Fibroblast of lung (primary cell): ENCODE measurements around the gene OFD1. TPM values are rescaled to one million over a fixed set of nuclear protein-coding genes. Genes with fewer than 3 reads are reported as not detected.

Experiments
- DNase-seq, 2 donors: peaks; one replicate each; pipeline versions ENCODE4 v3.0.0 to v3.0.0-alpha.2; 2010; ENCODE audit warnings: low read depth in 2 of 2
- H2AFZ ChIP-seq: 2 replicates; pipeline ENCODE4 v1.5.1; 2012; ENCODE audit warnings: low read length, control low read depth, inconsistent platforms
- H3K27ac ChIP-seq: 2 replicates; pipeline ENCODE4 v1.5.1; 2011; ENCODE audit warnings: low read length, control low read depth; ENCODE audit not compliant: insufficient read depth
- H3K27me3 ChIP-seq: 2 replicates; pipeline ENCODE4 v1.5.1; 2011; ENCODE audit warnings: mild to moderate bottlenecking, low read length; ENCODE audit not compliant: control insufficient read depth, insufficient read depth
- H3K36me3 ChIP-seq: 2 replicates; pipeline ENCODE4 v1.5.1; 2011; ENCODE audit warnings: low read length; ENCODE audit not compliant: control insufficient read depth, insufficient read depth
- H3K4me1 ChIP-seq: 2 replicates; pipeline ENCODE4 v1.5.1; 2011; ENCODE audit warnings: low read length; ENCODE audit not compliant: control insufficient read depth, insufficient read depth; ENCODE audit errors: extremely low read depth
- H3K4me2 ChIP-seq: 2 replicates; pipeline ENCODE4 v1.5.1; 2011; ENCODE audit warnings: low read length, control low read depth; ENCODE audit not compliant: insufficient read depth; ENCODE audit errors: extremely low read depth
- H3K4me3 ChIP-seq, 4 experiments: fragments of 200-600 bp in 1 of 4; sonication (generic) in 1 of 4; replicated peaks in 1 of 4; 2 replicates each; pipeline ENCODE4 v1.5.1; 2011 to 2016; ENCODE audit warnings: low read length in 4 of 4, low read depth in 3 of 4, mild to moderate bottlenecking in 3 of 4, control low read depth in 2 of 4, inconsistent platforms in 1 of 4, mixed read lengths in 1 of 4; ENCODE audit not compliant: insufficient read depth in 1 of 4; ENCODE audit errors: control extremely low read depth in 1 of 4
- H3K79me2 ChIP-seq: 2 replicates; pipeline ENCODE4 v1.5.1; 2012; ENCODE audit warnings: mild to moderate bottlenecking, low read length, inconsistent platforms; ENCODE audit not compliant: control insufficient read depth, insufficient read depth
- H3K9ac ChIP-seq: 2 replicates; pipeline ENCODE4 v1.5.1; 2011; ENCODE audit warnings: mild to moderate bottlenecking, low read length, control low read depth; ENCODE audit not compliant: insufficient read depth
- H3K9me3 ChIP-seq: 2 replicates; pipeline ENCODE4 v1.5.1; 2012; ENCODE audit warnings: low read depth, low read length; ENCODE audit not compliant: control insufficient read depth, insufficient read depth
- H4K20me1 ChIP-seq: 2 replicates; pipeline ENCODE4 v1.5.1; 2011; ENCODE audit warnings: low read length; ENCODE audit not compliant: control insufficient read depth, insufficient read depth; ENCODE audit errors: extremely low read depth
- CTCF ChIP-seq, 2 donors: IDR thresholded peaks in 1 of 2; conservative IDR thresholded peaks in 1 of 2; 1 replicate in 1 of 2; 2 replicates in 1 of 2; pipeline ENCODE4 v1.5.1; 2011 to 2012; ENCODE audit warnings: low read length in 2 of 2, control low read depth in 1 of 2, inconsistent platforms in 1 of 2, low read depth in 1 of 2, mild to moderate bottlenecking in 1 of 2
- EZH2 ChIP-seq: IDR thresholded peaks from 2 replicates; pipeline ENCODE4 v1.5.1; 2012; ENCODE audit warnings: low read length, control low read depth, mild to moderate bottlenecking; ENCODE audit errors: missing control alignments
- polyA plus RNA-seq, 2 donors: library from polyadenylated mRNA; depleted of rRNA in 1 of 2; stranded (reverse) in 1 of 2; unstranded in 1 of 2; fragments of >200 nt; gene quantifications; 2 replicates each; pipeline ENCODE4 v1.2.1, GENCODE V29; 2011 to 2012; ENCODE audit warnings: missing spikeins in 1 of 2
- total RNA-seq: library from RNA; depleted of rRNA; stranded (reverse); fragments of >200 nt; gene quantifications from 2 replicates; pipeline ENCODE4 v1.2.1, GENCODE V29; 2014

The OFD1 gene
- total and polyA plus RNA-seq, 2 donors (not counting 1 experiment from before 2014, with no cell fraction given), result 7.6 to 15.5 TPM

- no peaks in the 10 kb centered on the region for H3K79me2 ChIP-seq
- H2AFZ ChIP-seq, result no peak overlapping the region
- no peaks in the 10 kb centered on the region for H4K20me1 ChIP-seq
- DNase-seq, result no peak
- H3K27me3 ChIP-seq, result no peaks in the 10 kb centered on the region
- H3K9ac ChIP-seq, result no peak overlapping the region
- TF ChIP-seq EZH2 (no peak), CTCF (conservative IDR thresholded peaks at IDR 0.05 in 1 of 2, IDR thresholded peaks at IDR 0.05 in 1 of 2; ENCODE audit: low read depth in 1 of 2, low read length in 2 of 2) (no peak)
- H3K27ac ChIP-seq, result no peak overlapping the region
- H3K36me3 ChIP-seq, result no peaks in the 10 kb centered on the region
- H3K9me3 ChIP-seq, result no peaks in the 10 kb centered on the region
- H3K4me2 ChIP-seq, result no peak overlapping the region
- H3K4me1 ChIP-seq, result no peaks in the 10 kb centered on the region
- H3K4me3 ChIP-seq, result no peak overlapping the region
Measured at GRCh38 chrX:13793897-13794296, 59.3 kb downstream of the OFD1 start.

- Histone ChIP-seq H3K36me3 (no peaks in the 10 kb centered on the region), H3K4me3 (no peak overlapping the region), H4K20me1 (no peaks in the 10 kb centered on the region), H3K9ac (no peak overlapping the region), H3K27me3 (no peaks in the 10 kb centered on the region), H3K79me2 (no peaks in the 10 kb centered on the region), H3K4me1 (no peaks in the 10 kb centered on the region), H3K4me2 (no peak overlapping the region), H3K27ac (no peak overlapping the region), H3K9me3 (no peaks in the 10 kb centered on the region), H2AFZ (no peak overlapping the region)
- no peak for TF ChIP-seq CTCF (conservative IDR thresholded peaks at IDR 0.05 in 1 of 2, IDR thresholded peaks at IDR 0.05 in 1 of 2; ENCODE audit: low read depth in 1 of 2, low read length in 2 of 2)
- TF ChIP-seq EZH2, result no peak
- no peak for DNase-seq
Measured at GRCh38 chrX:13794417-13794816, 59.9 kb downstream of the OFD1 start.

GRCh38 chrX:13797512-13797911, 63.0 kb downstream of the OFD1 start:
- H2AFZ ChIP-seq, result no peak overlapping the region
- H4K20me1 ChIP-seq, result no peaks in the 10 kb centered on the region
- no peaks in the 10 kb centered on the region for H3K27me3 ChIP-seq
- no peaks in the 10 kb centered on the region for H3K4me1 ChIP-seq
- H3K9me3 ChIP-seq, result no peaks in the 10 kb centered on the region
- H3K36me3 ChIP-seq, result no peaks in the 10 kb centered on the region
- H3K27ac ChIP-seq, result no peak overlapping the region
- H3K4me3 ChIP-seq, result no peak overlapping the region
- no peak overlapping the region for H3K4me2 ChIP-seq
- no peaks in the 10 kb centered on the region for H3K79me2 ChIP-seq
- TF ChIP-seq CTCF (conservative IDR thresholded peaks at IDR 0.05 in 1 of 2, IDR thresholded peaks at IDR 0.05 in 1 of 2; ENCODE audit: low read depth in 1 of 2, low read length in 2 of 2) (no peak), EZH2 (no peak)
- no peak overlapping the region for H3K9ac ChIP-seq
- DNase-seq, result no peak
